ENCODE measurements around the gene CEP170. TPM values are rescaled to one million over a fixed set of nuclear protein-coding genes. Genes with fewer than 3 reads are reported as not detected.
"Not testable (repeated sequence)": the region's sequence is repeated elsewhere in the genome, so short reads cannot be mapped to it uniquely, and the experiment has no call there.

Gene CEP170
- total RNA-seq, 4 donors from 2014 or later: 7.5 to 25.4 (median 11.8) TPM

GRCh38 chr1:243218059-243218458 is 37.0 kb downstream of the CEP170 start:
- DNase-seq: no peak
- H3K4me1 ChIP-seq: no peaks in the 10 kb centered on the region
- TF ChIP-seq EP300 (IDR thresholded peaks at IDR 0.05; ENCODE audit: low read depth) (no peak), POLR2AphosphoS5 (IDR thresholded peaks at IDR 0.05) (no peak), POLR2A (IDR thresholded peaks at IDR 0.05) (no peak), CTCF (IDR thresholded peaks at IDR 0.05) (no peak)
- intact Hi-C loops (cut with DNase I; ENCODE audit: low total_unique reads) (no loop called here), in situ Hi-C loops (cut with MboI; ENCODE audit: low pct_ligation_motif_present in 1 of 4, low pct_unique_long_range_greater_than_20kb in 1 of 4, low sequenced_read_pairs in 3 of 4) (no loop called here)
- no peak overlapping the region for H3K27ac ChIP-seq
- H3K36me3 ChIP-seq: peaks cover 0 to 14% (median 4%) of the 10 kb centered on the region in 4 donors
- no peaks in the 10 kb centered on the region for H3K27me3 ChIP-seq
- no peaks in the 10 kb centered on the region for H3K9me3 ChIP-seq
- H3K4me3 ChIP-seq: no peak overlapping the region

GRCh38 chr1:243217349-243217748 is 37.7 kb downstream of the CEP170 start:
- WGBS, 2 donors (ENCODE audit: low coverage in 1 of 2): 83 to 90% methylated on average over 2 of the region's 2 CpGs
- H3K36me3 ChIP-seq: peaks cover 0 to 14% (median 4%) of the 10 kb centered on the region in 4 donors
- in situ Hi-C loops (cut with MboI; ENCODE audit: low pct_ligation_motif_present in 1 of 4, low pct_unique_long_range_greater_than_20kb in 1 of 4, low sequenced_read_pairs in 3 of 4): no loop called here
- H3K4me1 ChIP-seq: no peaks in the 10 kb centered on the region
- intact Hi-C loops (cut with DNase I; ENCODE audit: low total_unique reads): no loop called here
- H3K27ac ChIP-seq: no peak overlapping the region
- H3K4me3 ChIP-seq: no peak overlapping the region
- H3K9me3 ChIP-seq: no peaks in the 10 kb centered on the region
- H3K27me3 ChIP-seq: no peaks in the 10 kb centered on the region
- TF ChIP-seq POLR2AphosphoS5 (IDR thresholded peaks at IDR 0.05): no peak
- TF ChIP-seq POLR2A (IDR thresholded peaks at IDR 0.05): no peak
- TF ChIP-seq CTCF (IDR thresholded peaks at IDR 0.05): no peak
- TF ChIP-seq EP300 (IDR thresholded peaks at IDR 0.05; ENCODE audit: low read depth): no peak
- no peak for DNase-seq

DNA sequence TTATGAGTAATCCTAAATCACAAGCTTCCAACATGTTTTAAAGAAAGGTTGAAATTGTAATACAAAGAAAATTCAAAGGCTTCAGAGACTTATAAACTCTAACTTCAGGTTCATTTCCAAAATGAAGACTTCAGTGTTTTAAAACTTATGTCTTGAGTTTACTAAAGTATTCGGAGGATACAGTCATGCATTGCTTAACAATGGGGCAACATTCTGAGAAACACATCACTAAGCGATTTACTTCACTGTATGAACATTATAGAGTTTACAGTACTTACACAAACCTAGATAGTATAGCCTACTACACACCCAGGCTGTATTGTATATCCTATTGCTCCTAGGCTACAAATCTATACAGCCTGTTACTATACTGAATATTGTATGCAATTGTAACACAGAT is 38.3 kb downstream of the CEP170 start:
- peaks cover 0 to 14% (median 4%) of the 10 kb centered on the region in 4 donors for H3K36me3 ChIP-seq
- TF ChIP-seq POLR2AphosphoS5 (IDR thresholded peaks at IDR 0.05) (no peak), CTCF (IDR thresholded peaks at IDR 0.05) (no peak), POLR2A (IDR thresholded peaks at IDR 0.05) (no peak), EP300 (IDR thresholded peaks at IDR 0.05; ENCODE audit: low read depth) (no peak)
- in situ Hi-C loops (cut with MboI; ENCODE audit: low pct_ligation_motif_present in 1 of 4, low pct_unique_long_range_greater_than_20kb in 1 of 4, low sequenced_read_pairs in 3 of 4) (no loop called here), intact Hi-C loops (cut with DNase I; ENCODE audit: low total_unique reads) (no loop called here)
- WGBS, 2 donors (ENCODE audit: low coverage in 1 of 2): 92% methylated on average over 2 of the region's 2 CpGs
- no peaks in the 10 kb centered on the region for H3K27me3 ChIP-seq
- no peaks in the 10 kb centered on the region for H3K9me3 ChIP-seq
- H3K4me3 ChIP-seq: no peak overlapping the region
- no peak for DNase-seq
- H3K27ac ChIP-seq: no peak overlapping the region
- H3K4me1 ChIP-seq: peaks cover 0 to 3% (median 0%) of the 10 kb centered on the region in 4 donors

GRCh38 chr1:243215276-243215875 is 39.7 kb downstream of the CEP170 start:
- H3K36me3 ChIP-seq; H3K4me1 ChIP-seq; H3K4me3 ChIP-seq; DNase-seq; in situ Hi-C loops (cut with MboI; ENCODE audit: low pct_ligation_motif_present in 1 of 4, low pct_unique_long_range_greater_than_20kb in 1 of 4, low sequenced_read_pairs in 3 of 4); H3K27me3 ChIP-seq; H3K9me3 ChIP-seq; intact Hi-C loops (cut with DNase I; ENCODE audit: low total_unique reads); H3K27ac ChIP-seq: not testable (repeated sequence)
- WGBS, 2 donors (ENCODE audit: low coverage in 1 of 2): 94 to 99% methylated on average over 9 to 12 of the region's 12 CpGs
